ENCODE results near the gene C11orf24. TPM values are rescaled to one million over a fixed set of nuclear protein-coding genes. Genes with fewer than 3 reads are reported as not detected.

Gene C11orf24
- total RNA-seq, 1 donor from 2014 or later = 9.7 TPM

- Histone ChIP-seq H3K4me2 (peak within 1 kb of the TSS; percentile 97), H2AFZ (replicated peaks) (peak within 1 kb of the TSS; percentile 86), H3K27ac (peak within 1 kb of the TSS; percentile 100), H3K4me3 (peak within 1 kb of the TSS; percentile 96), H3K36me3 (no peaks in the 10 kb centered on the region), H3K9ac (peak within 1 kb of the TSS; percentile 98), H3F3A (ENCODE audit: low read depth) (peaks cover 39% of the 10 kb centered on the region), H4K20me1 (ENCODE audit: low read depth) (peaks cover 43% of the 10 kb centered on the region), H3K27me3 (no peaks in the 10 kb centered on the region), H3K9me3 (ENCODE audit: low read depth) (no peaks in the 10 kb centered on the region), H3K79me2 (ENCODE audit: low read depth) (peaks cover 45% of the 10 kb centered on the region), H3K4me1 (peaks cover 31% of the 10 kb centered on the region)
- Mint-ChIP-seq H3K4me3 (peak within 1 kb of the TSS; percentile 95), H3K27ac (peak within 1 kb of the TSS; percentile 99), H3K9me3 (peaks cover 2% of the 10 kb centered on the region), H3K4me1 (peaks cover 41% of the 10 kb centered on the region), H3K36me3 (no peaks in the 10 kb centered on the region), H3K27me3 (ENCODE audit: insufficient read depth, low read depth) (peaks cover 25% of the 10 kb centered on the region)
- DNase-seq (ENCODE audit: low spot score) = no peak
- no peak for TF ChIP-seq EZH2phosphoT487 (IDR thresholded peaks at IDR 0.05)
- TF ChIP-seq EZH2 (IDR thresholded peaks at IDR 0.05) = no peak
- no peak for TF ChIP-seq CTCF (IDR thresholded peaks at IDR 0.05)
Measured at GRCh38 chr11:68213135-68213515, 58.6 kb downstream of the C11orf24 start, which contains the start of gene KMT5B. Gene KMT5B (minus strand): TSS chr11:68213296. CDS start chr11:68190076, 23,220 bp downstream.

GRCh38 chr11:68212421-68213134, 59.2 kb downstream of the C11orf24 start:
- peak overlapping the region; percentile 100 for H3K27ac ChIP-seq

GRCh38 chr11:68211546-68211945, 60.2 kb downstream of the C11orf24 start:
- peaks cover 61% of the 10 kb centered on the region for H3K79me2 ChIP-seq (ENCODE audit: low read depth)
- H3K9me3 Mint-ChIP-seq = peaks cover 2% of the 10 kb centered on the region
- H3K4me3 Mint-ChIP-seq = peak overlapping the region; percentile 95
- H3K4me2 ChIP-seq = peak overlapping the region; percentile 97
- H3K27ac Mint-ChIP-seq = peak overlapping the region; percentile 46
- TF ChIP-seq CTCF (IDR thresholded peaks at IDR 0.05) (no peak), EZH2 (IDR thresholded peaks at IDR 0.05) (no peak)
- H3K4me1 Mint-ChIP-seq = peaks cover 48% of the 10 kb centered on the region
- peaks cover 46% of the 10 kb centered on the region for H3F3A ChIP-seq (ENCODE audit: low read depth)
- peaks cover 24% of the 10 kb centered on the region for H3K27me3 Mint-ChIP-seq (ENCODE audit: insufficient read depth, low read depth)
- peak overlapping the region; percentile 96 for H3K4me3 ChIP-seq
- H3K4me1 ChIP-seq = peaks cover 31% of the 10 kb centered on the region
- H2AFZ ChIP-seq (replicated peaks) = no peak overlapping the region
- no peak overlapping the region for H3K27ac ChIP-seq
- H4K20me1 ChIP-seq (ENCODE audit: low read depth) = peaks cover 59% of the 10 kb centered on the region
- no peak for DNase-seq (ENCODE audit: low spot score)
- no peak overlapping the region for H3K9ac ChIP-seq
- H3K36me3 ChIP-seq = no peaks in the 10 kb centered on the region
- H3K27me3 ChIP-seq = no peaks in the 10 kb centered on the region
- H3K9me3 ChIP-seq (ENCODE audit: low read depth) = no peaks in the 10 kb centered on the region
- H3K36me3 Mint-ChIP-seq = no peaks in the 10 kb centered on the region

More at GRCh38 chr11:68212421-68213134, 59.2 kb downstream of the C11orf24 start:
- Histone ChIP-seq H3F3A (ENCODE audit: low read depth) (peaks cover 39% of the 10 kb centered on the region), H3K36me3 (no peaks in the 10 kb centered on the region), H3K9me3 (ENCODE audit: low read depth) (no peaks in the 10 kb centered on the region), H3K27me3 (no peaks in the 10 kb centered on the region), H2AFZ (replicated peaks) (peak overlapping the region; percentile 55), H3K79me2 (ENCODE audit: low read depth) (peaks cover 50% of the 10 kb centered on the region), H3K4me2 (peak overlapping the region; percentile 97), H4K20me1 (ENCODE audit: low read depth) (peaks cover 49% of the 10 kb centered on the region), H3K4me3 (peak overlapping the region; percentile 96), H3K4me1 (peaks cover 31% of the 10 kb centered on the region), H3K9ac (peak overlapping the region; percentile 98)
- H3K27me3 Mint-ChIP-seq (ENCODE audit: insufficient read depth, low read depth) = peaks cover 25% of the 10 kb centered on the region
- peaks cover 2% of the 10 kb centered on the region for H3K9me3 Mint-ChIP-seq
- DNase-seq (ENCODE audit: low spot score) = peak; percentile 94
- TF ChIP-seq CTCF (IDR thresholded peaks at IDR 0.05) = peak; percentile 36
- TF ChIP-seq EZH2phosphoT487 (IDR thresholded peaks at IDR 0.05) = no peak
- peaks cover 41% of the 10 kb centered on the region for H3K4me1 Mint-ChIP-seq
- peak overlapping the region; percentile 95 for H3K4me3 Mint-ChIP-seq
- peak overlapping the region; percentile 99 for H3K27ac Mint-ChIP-seq
- H3K36me3 Mint-ChIP-seq = no peaks in the 10 kb centered on the region

Other genes with a start within 250 kb of the C11orf24 start
- gene NDUFS8, start 241.3 kb downstream of the C11orf24 start, total RNA-seq (ENCODE audit: low replicate concordance) = 46.7 and 149 TPM in 2 replicates
- 10.7 and 19.4 TPM in 2 replicates for gene TCIRG1, start 232.9 kb downstream of the C11orf24 start, total RNA-seq (ENCODE audit: low replicate concordance)
- gene CHKA, start 150.6 kb downstream of the C11orf24 start, total RNA-seq (ENCODE audit: low replicate concordance) = 33.9 and 36.8 TPM in 2 replicates
- 48.3 and 62.4 TPM in 2 replicates for gene KMT5B, start 58.7 kb downstream of the C11orf24 start, total RNA-seq (ENCODE audit: low replicate concordance)
- gene LRP5, start 40.6 kb upstream of the C11orf24 start, total RNA-seq (ENCODE audit: low replicate concordance) = 7.3 and 24.0 TPM in 2 replicates
- 162 and 197 TPM in 2 replicates for gene PPP6R3, start 188.8 kb upstream of the C11orf24 start, total RNA-seq (ENCODE audit: low replicate concordance)

All from neural progenitor cell (in vitro differentiated cells).